Esophagus squamous epithelium (tissue), 5 donors: ENCODE results near the gene RGMA. TPM values are rescaled to one million over a fixed set of nuclear protein-coding genes. Genes with fewer than 3 reads are reported as not detected.

ENCODE experiments used
- DNase-seq: peaks from one replicate; lab custom pipeline; 2025; lab: John Stamatoyannopoulos, UW
- H3K27ac ChIP-seq, 4 donors: fragments of 200-600 bp; sonication (generic); one replicate each; pipeline ENCODE4 v1.5.1; 2016 to 2019; ENCODE audit warnings: mild to moderate bottlenecking in 1 of 4
- H3K27me3 ChIP-seq, 4 donors: fragments of 200-600 bp; sonication (generic); 1 replicate in 3 of 4; 2 replicates in 1 of 4; pipeline versions ENCODE4 v1.5.1 to v1.6.0; 2017 to 2021; ENCODE audit warnings: antibody characterized with exemption in 1 of 4
- H3K36me3 ChIP-seq, 3 donors: fragments of 200-600 bp; sonication (generic); one replicate each; pipeline ENCODE4 v1.5.1; 2016 to 2019
- H3K4me1 ChIP-seq, 3 donors: fragments of 200-600 bp; sonication (generic); one replicate each; pipeline ENCODE4 v1.5.1; 2017 to 2019
- H3K4me3 ChIP-seq, 4 donors: fragments of 200-600 bp; sonication (generic); 1 replicate in 3 of 4; 2 replicates in 1 of 4; pipeline ENCODE4 v1.5.1; 2016 to 2019; ENCODE audit warnings: mild to moderate bottlenecking in 2 of 4, moderate library complexity in 1 of 4
- H3K9me3 ChIP-seq, 3 donors: fragments of 200-600 bp; sonication (generic); one replicate each; pipeline ENCODE4 v1.5.1; 2016 to 2019
- POLR2A ChIP-seq, 4 donors: fragments of 450-650 bp; IDR thresholded peaks; one replicate each; pipeline ENCODE4 v1.6.1; 2017; ENCODE audit warnings: antibody characterized with exemption in 4 of 4, mild to moderate bottlenecking in 4 of 4, moderate library complexity in 3 of 4
- WGBS, 2 donors: methylation state at CpG; one replicate each; pipeline ENCODE4 v1.1.5; 2018; 5-methylcytosine and 5-hydroxymethylcytosine counted together
- intact Hi-C: fragments of 100-400 bp; cut with DNase I; formaldehyde crosslinking; loops from one replicate; pipeline ENCODE4 v1.15.0; 2022
- total RNA-seq, 4 donors: library from RNA; depleted of rRNA; stranded (reverse); fragments of >200 nt; gene quantifications; one replicate each; pipeline ENCODE4 v1.1.0, GENCODE V29; 2016
- TF ChIP-seq, protein P1 (sequence below), 6 experiments: fragments of 450-650 bp in 4 of 6; fragments of 200-600 bp in 2 of 6; sonication (generic) in 2 of 6; IDR thresholded peaks; one replicate each; pipeline ENCODE4 v1.5.1; 2016 to 2019; ENCODE audit warnings: antibody characterized with exemption in 6 of 6, mild to moderate bottlenecking in 4 of 6, moderate library complexity in 4 of 6
- donor health status: DM: yes; HTN: yes; CAD: no.

The RGMA gene
- total RNA-seq, 4 donors from 2014 or later, result 18.8 to 74.7 (median 47.1) TPM

DNA sequence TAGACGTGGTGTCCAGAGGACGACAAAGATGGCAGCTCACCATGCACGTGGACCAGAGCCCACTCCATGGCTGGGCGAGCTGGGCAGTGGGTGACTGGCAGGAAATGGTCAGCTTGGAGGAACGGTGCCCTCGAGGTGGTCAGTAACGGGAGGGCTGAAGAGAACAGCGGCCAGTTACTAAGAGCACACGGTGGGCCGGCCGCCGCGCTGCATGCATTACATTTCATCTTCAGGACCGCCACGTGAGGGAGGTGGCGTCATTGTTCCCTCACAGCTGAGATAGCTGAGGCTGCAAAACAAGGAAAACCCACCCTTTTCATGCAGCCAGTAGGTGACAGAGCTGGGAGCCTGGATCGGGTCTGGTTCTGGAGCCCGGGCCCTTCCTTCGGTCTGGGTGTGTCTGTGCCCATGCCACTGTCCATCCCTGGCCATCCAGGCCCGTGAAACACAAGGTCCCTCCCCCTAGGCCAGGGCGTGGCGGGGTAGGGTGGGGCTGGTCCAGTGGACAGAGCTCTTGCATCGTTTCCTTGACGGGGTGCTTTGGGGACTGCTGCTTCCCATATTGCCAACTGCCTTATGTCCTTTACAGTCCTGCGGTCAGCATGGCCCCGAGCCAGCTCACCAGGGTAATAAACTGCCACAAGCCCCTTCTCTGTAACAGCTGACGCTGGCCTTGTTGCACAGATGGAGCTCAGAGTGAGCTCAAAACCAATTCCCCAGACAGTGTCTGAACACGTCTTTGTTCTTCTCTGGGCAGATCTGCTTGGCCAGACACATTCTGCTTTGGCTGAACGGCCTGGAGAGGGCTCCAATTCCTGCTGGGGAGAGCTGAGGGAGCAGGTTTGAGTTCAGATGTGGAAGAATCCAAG is 51.8 kb downstream of the RGMA start:
- intact Hi-C loops, result no loop called here

DNA sequence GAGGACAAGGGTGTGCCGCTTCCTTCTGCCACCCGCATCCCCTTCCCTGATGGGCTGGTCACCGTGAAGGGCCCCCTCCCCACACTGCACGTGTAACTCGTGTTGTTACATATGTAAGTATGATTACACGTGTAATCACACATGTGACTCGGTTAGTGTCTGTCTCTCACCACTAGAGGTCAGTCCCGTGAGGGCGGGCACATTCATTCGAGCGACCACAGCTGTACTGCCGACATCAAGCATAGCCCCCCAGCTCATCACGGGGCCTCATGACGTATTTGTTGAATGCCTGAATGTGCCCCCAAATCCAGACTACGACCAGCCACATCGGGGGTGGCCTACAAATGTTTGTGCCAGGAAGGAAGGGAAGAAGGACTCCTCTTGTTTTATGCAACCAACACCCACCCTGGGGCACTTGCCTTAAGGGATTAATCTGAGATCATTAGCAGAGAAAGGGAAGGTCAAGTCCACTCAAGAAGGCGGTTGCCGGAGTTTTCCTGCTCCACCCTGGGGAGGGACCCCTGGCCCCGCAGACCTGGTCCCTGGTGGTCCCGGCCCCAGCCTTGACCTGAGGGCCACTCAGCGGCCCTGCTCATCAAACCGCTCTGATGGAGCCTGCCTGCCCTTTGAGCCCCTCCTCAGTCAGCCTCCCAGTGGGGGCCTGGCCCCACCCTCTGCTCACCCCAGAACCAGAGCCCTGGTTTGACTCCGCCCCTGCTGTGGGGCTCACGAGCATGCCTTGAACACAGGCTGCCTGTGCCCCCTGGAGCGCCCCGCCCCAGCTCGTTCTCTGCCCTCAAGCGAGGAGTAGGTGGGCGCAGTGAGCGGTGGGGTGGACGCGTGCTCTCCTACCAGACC is 52.8 kb downstream of the RGMA start:
- H3K27ac ChIP-seq, result no peak overlapping the region
- H3K4me3 ChIP-seq, result no peak overlapping the region
- no peaks in the 10 kb centered on the region for H3K9me3 ChIP-seq
- 66 to 71% methylated on average over 9 to 31 of the region's 32 CpGs for WGBS, 2 donors
- H3K36me3 ChIP-seq, result no peaks in the 10 kb centered on the region
- H3K27me3 ChIP-seq, result no peaks in the 10 kb centered on the region
- DNase-seq, result no peak
- TF ChIP-seq POLR2A (IDR thresholded peaks at IDR 0.05), result no peak
- TF ChIP-seq, protein P1, sequence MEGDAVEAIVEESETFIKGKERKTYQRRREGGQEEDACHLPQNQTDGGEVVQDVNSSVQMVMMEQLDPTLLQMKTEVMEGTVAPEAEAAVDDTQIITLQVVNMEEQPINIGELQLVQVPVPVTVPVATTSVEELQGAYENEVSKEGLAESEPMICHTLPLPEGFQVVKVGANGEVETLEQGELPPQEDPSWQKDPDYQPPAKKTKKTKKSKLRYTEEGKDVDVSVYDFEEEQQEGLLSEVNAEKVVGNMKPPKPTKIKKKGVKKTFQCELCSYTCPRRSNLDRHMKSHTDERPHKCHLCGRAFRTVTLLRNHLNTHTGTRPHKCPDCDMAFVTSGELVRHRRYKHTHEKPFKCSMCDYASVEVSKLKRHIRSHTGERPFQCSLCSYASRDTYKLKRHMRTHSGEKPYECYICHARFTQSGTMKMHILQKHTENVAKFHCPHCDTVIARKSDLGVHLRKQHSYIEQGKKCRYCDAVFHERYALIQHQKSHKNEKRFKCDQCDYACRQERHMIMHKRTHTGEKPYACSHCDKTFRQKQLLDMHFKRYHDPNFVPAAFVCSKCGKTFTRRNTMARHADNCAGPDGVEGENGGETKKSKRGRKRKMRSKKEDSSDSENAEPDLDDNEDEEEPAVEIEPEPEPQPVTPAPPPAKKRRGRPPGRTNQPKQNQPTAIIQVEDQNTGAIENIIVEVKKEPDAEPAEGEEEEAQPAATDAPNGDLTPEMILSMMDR (IDR thresholded peaks at IDR 0.05), result peak; percentile 29 to 76 (median 52)
- intact Hi-C loops, result no loop called here
- peaks cover 21 to 42% (median 26%) of the 10 kb centered on the region in 3 donors for H3K4me1 ChIP-seq

More for the DNA sequence above, 51.8 kb downstream of the RGMA start:
- no peaks in the 10 kb centered on the region for H3K27me3 ChIP-seq
- DNase-seq, result no peak
- 73 to 77% methylated on average over 16 of the region's 29 CpGs for WGBS, 2 donors
- H3K27ac ChIP-seq, result peak overlapping the region; percentile 10 to 67 (median 46)
- H3K36me3 ChIP-seq, result peaks cover 0 to 3% (median 0%) of the 10 kb centered on the region in 3 donors
- H3K9me3 ChIP-seq, result no peaks in the 10 kb centered on the region
- H3K4me3 ChIP-seq, result no peak overlapping the region
- H3K4me1 ChIP-seq, result peaks cover 21 to 50% (median 29%) of the 10 kb centered on the region in 3 donors
- TF ChIP-seq, protein P1 (IDR thresholded peaks at IDR 0.05), result peak in 1 of 6 experiments; percentile 12
- TF ChIP-seq POLR2A (IDR thresholded peaks at IDR 0.05), result no peak

DNA sequence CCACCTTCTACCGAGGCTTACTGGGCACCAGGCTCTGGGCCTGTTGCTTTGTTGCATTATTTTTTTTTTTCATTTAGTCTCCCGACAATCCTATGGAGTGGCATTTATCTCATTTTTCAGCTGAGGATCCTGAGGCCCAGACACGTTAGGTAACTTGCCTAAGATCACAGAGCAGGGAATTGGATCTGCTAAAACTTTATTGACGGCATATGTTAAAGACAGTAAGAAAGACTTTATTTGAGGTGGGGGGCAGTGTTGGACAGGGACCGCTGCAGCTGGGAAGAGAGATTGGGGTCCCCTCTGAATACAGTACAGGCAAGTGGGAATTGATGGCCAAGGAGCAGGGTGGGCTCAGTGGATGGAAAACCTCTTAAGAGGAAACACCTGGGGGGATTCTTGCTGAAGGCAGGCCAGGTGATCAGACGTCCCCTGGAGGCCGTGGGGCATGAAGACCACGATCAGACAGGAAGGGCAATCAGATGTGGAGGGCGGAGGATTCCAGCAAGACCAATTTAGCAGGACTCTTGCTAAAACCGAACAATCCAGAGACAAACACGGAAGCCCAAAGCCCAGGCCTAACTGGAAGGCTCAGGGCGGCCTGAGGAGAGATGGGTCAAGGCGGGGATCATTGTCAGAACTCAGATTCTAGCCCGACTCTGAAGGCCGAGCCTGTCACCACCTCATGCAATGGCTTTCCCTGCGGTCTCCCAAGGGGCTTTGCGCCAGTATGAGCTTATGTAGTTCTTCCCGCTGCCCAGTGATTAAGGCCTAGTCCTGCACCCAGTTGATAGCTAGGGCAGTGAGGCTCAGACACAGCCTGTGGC is 53.7 kb downstream of the RGMA start:
- H3K27me3 ChIP-seq, result no peaks in the 10 kb centered on the region
- no peak overlapping the region for H3K4me3 ChIP-seq
- H3K4me1 ChIP-seq, result peaks cover 24 to 42% (median 27%) of the 10 kb centered on the region in 3 donors
- intact Hi-C loops, result no loop called here
- DNase-seq, result no peak
- H3K9me3 ChIP-seq, result no peaks in the 10 kb centered on the region
- H3K36me3 ChIP-seq, result no peaks in the 10 kb centered on the region
- WGBS, 2 donors, result 81 to 83% methylated on average over 16 to 18 of the region's 18 CpGs
- H3K27ac ChIP-seq, result no peak overlapping the region
- TF ChIP-seq, protein P1 (IDR thresholded peaks at IDR 0.05), result no peak
- no peak for TF ChIP-seq POLR2A (IDR thresholded peaks at IDR 0.05)

DNA sequence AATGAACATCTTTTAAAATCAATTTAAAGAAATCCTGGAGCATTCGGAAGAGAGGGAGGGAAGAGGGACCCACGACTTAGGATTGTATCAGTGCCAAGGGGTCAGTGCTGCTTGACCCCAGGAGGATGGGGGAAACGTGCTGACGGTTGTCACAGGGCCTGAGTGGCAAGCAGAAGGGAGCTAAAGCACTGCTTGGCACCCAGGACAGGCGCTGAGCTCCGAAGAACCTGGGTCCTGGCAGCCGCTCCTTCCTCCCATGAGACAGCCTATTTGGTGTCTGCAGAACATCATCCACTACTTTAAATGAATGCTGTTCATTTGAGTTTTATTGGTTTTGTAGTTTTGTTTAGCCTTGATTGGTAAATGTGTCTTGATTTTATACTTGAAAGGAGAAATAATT is 54.5 kb downstream of the RGMA start:
- no peaks in the 10 kb centered on the region for H3K27me3 ChIP-seq
- H3K4me3 ChIP-seq, result no peak overlapping the region
- no peaks in the 10 kb centered on the region for H3K9me3 ChIP-seq
- H3K36me3 ChIP-seq, result no peaks in the 10 kb centered on the region
- intact Hi-C loops, result no loop called here
- WGBS, 2 donors, result 80 to 89% methylated on average over 6 to 7 of the region's 7 CpGs
- H3K27ac ChIP-seq, result no peak overlapping the region
- H3K4me1 ChIP-seq, result peaks cover 32 to 49% (median 35%) of the 10 kb centered on the region in 3 donors
- TF ChIP-seq POLR2A (IDR thresholded peaks at IDR 0.05), result no peak
- TF ChIP-seq, protein P1 (IDR thresholded peaks at IDR 0.05), result no peak
- DNase-seq, result no peak
